Kidney (tissue), 14 donors: ENCODE data around the gene HNRNPM. TPM values are rescaled to one million over a fixed set of nuclear protein-coding genes. Genes with fewer than 3 reads are reported as not detected.

Experiments used
- DNase-seq, 5 donors: peaks; one replicate each; pipeline ENCODE4 v3.0.0-alpha.2; 2013 to 2020
- FAIRE-seq: peaks from 2 replicates; lab custom pipeline; 2012; peaks lifted over from hg19 to GRCh38; lab: Jason Lieb, UNC
- H3K27ac ChIP-seq, 2 donors: one replicate each; pipeline ENCODE4 v1.7.0; 2013; ENCODE audit warnings: low read depth in 2 of 2, low read length in 2 of 2, inconsistent platforms in 1 of 2
- H3K27me3 ChIP-seq: one replicate; pipeline ENCODE4 v1.7.1; 2013; ENCODE audit warnings: low read length, inconsistent platforms; ENCODE audit not compliant: control insufficient read depth, insufficient read depth
- H3K36me3 ChIP-seq, 3 donors: one replicate each; pipeline versions ENCODE4 v1.7.0 to v1.7.1; 2013; ENCODE audit warnings: low read length in 3 of 3, control low read depth in 1 of 3, inconsistent platforms in 1 of 3; ENCODE audit not compliant: insufficient read depth in 3 of 3, control insufficient read depth in 2 of 3
- H3K4me1 ChIP-seq, 3 donors: one replicate each; pipeline versions ENCODE4 v1.7.0 to v1.7.1; 2013; ENCODE audit warnings: low read length in 3 of 3, inconsistent platforms in 1 of 3, low read depth in 1 of 3; ENCODE audit not compliant: control insufficient read depth in 2 of 3, insufficient read depth in 2 of 3
- H3K4me3 ChIP-seq, 3 donors: one replicate each; pipeline versions ENCODE4 v1.7.0 to v1.8.1; 2013; ENCODE audit warnings: low read length in 3 of 3, control low read depth in 1 of 3, inconsistent platforms in 1 of 3
- H3K9ac ChIP-seq, 3 donors: one replicate each; pipeline versions ENCODE4 v1.7.0 to v1.7.1; 2013; ENCODE audit warnings: low read length in 3 of 3, control low read depth in 1 of 3, inconsistent platforms in 1 of 3
- H3K9me3 ChIP-seq, 3 donors: one replicate each; pipeline versions ENCODE4 v1.7.0 to v1.7.1; 2013; ENCODE audit warnings: low read length in 3 of 3, control low read depth in 1 of 3, inconsistent platforms in 1 of 3; ENCODE audit not compliant: control insufficient read depth in 2 of 3, insufficient read depth in 1 of 3
- CTCF ChIP-seq: IDR thresholded peaks from 3 replicates; pipeline ENCODE4 v1.5.1; 2012; ENCODE audit warnings: mild to moderate bottlenecking, moderate library complexity, borderline replicate concordance; ENCODE audit not compliant: insufficient read depth; ENCODE audit errors: extremely low read depth
- intact Hi-C: fragments of 100-400 bp; cut with DNase I; formaldehyde crosslinking; loops from one replicate; pipeline ENCODE4 v1.11.1; 2022
- polyA plus RNA-seq: library from polyadenylated mRNA; stranded (reverse); fragments of 350-450 nt; fragmentation: Illumina TruSeq; extraction: RNeasy Lipid Tissue Mini Kit (QIAGEN cat#74804); gene quantifications from one replicate; pipeline ENCODE4 v1.2.3, GENCODE V29; 2014; ENCODE audit warnings: low read depth, low replicate concordance; ENCODE audit not compliant: insufficient read depth
- total RNA-seq: library from RNA; stranded (reverse); fragmentation: NEBNext Ultra II Directional; extraction: Animal tissue kit (Norgen Biotek cat#: 25700); gene quantifications from one replicate; pipeline ENCODE4 v1.2.1, GENCODE V29; 2021
- donor health status: control.
- donor health status: control.
- donor health status: control.
- donor health status: control.
- donor health status: control.
- donor health status: DM: yes; HTN: yes; CAD: no.
- donor health status: Normal renal cell carcinoma (clear cell type).

Gene HNRNPM
- total and polyA plus RNA-seq, 2 donors from 2014 or later, result 103 to 164 TPM

GRCh38 chr19:8481201-8481600, 36.4 kb downstream of the HNRNPM start:
- H3K9ac ChIP-seq, result no peak overlapping the region
- no peak for TF ChIP-seq CTCF
- intact Hi-C loops, result no loop called here
- H3K27ac ChIP-seq, result no peak overlapping the region
- FAIRE-seq, result no peak
- H3K9me3 ChIP-seq, result no peaks in the 10 kb centered on the region
- peaks cover under 1 to 53% (median 30%) of the 10 kb centered on the region in 3 donors for H3K36me3 ChIP-seq
- no peaks in the 10 kb centered on the region for H3K27me3 ChIP-seq
- peak in 1 of 5 donors; percentile 23 for DNase-seq
- peaks cover 0 to 11% (median 0%) of the 10 kb centered on the region in 3 donors for H3K4me1 ChIP-seq
- no peak overlapping the region for H3K4me3 ChIP-seq

- no peak overlapping the region for H3K9ac ChIP-seq
- DNase-seq (peak in 1 of 5 donors; percentile 15), FAIRE-seq (no peak)
- no peak overlapping the region for H3K4me3 ChIP-seq
- no peaks in the 10 kb centered on the region for H3K9me3 ChIP-seq
- H3K27ac ChIP-seq, result no peak overlapping the region
- H3K36me3 ChIP-seq, result peaks cover 5 to 56% (median 34%) of the 10 kb centered on the region in 3 donors
- intact Hi-C loops, result no loop called here
- peaks cover 0 to 11% (median 0%) of the 10 kb centered on the region in 3 donors for H3K4me1 ChIP-seq
- no peak for TF ChIP-seq CTCF
- no peaks in the 10 kb centered on the region for H3K27me3 ChIP-seq
These were observed 36.8 kb downstream of the HNRNPM start for GRCh38 chr19:8481616-8482015.

GRCh38 chr19:8482696-8483095, 37.9 kb downstream of the HNRNPM start:
- Histone ChIP-seq H3K4me3 (no peak overlapping the region), H3K27ac (no peak overlapping the region), H3K9ac (no peak overlapping the region), H3K27me3 (no peaks in the 10 kb centered on the region), H3K4me1 (peaks cover 0 to 11% (median 0%) of the 10 kb centered on the region in 3 donors), H3K36me3 (peaks cover 11 to 61% (median 45%) of the 10 kb centered on the region in 3 donors), H3K9me3 (no peaks in the 10 kb centered on the region)
- no peak for FAIRE-seq
- intact Hi-C loops, result no loop called here
- no peak for TF ChIP-seq CTCF
- no peak for DNase-seq

- Histone ChIP-seq H3K4me3 (no peak overlapping the region), H3K9me3 (no peaks in the 10 kb centered on the region), H3K27me3 (no peaks in the 10 kb centered on the region), H3K9ac (no peak overlapping the region), H3K4me1 (peaks cover 0 to 11% (median 0%) of the 10 kb centered on the region in 3 donors), H3K27ac (no peak overlapping the region), H3K36me3 (peaks cover 11 to 66% (median 46%) of the 10 kb centered on the region in 3 donors)
- DNase-seq, result no peak
- intact Hi-C loops, result no loop called here
- no peak for TF ChIP-seq CTCF
- FAIRE-seq, result no peak
These were observed 38.4 kb downstream of the HNRNPM start for GRCh38 chr19:8483165-8483564.
